Mesendoderm (in vitro differentiated cells): ENCODE measurements around the gene ADIPOR2.
A peak's percentile ranks its signal among the peaks of the same experiment; 100 is the strongest.

Experiments
- DNase-seq: peaks from one replicate; pipeline ENCODE4 v3.0.0; 2013
- H2AK5ac ChIP-seq: 2 replicates; pipeline ENCODE4 v1.6.1; 2013; ENCODE audit warnings: low read length, inconsistent platforms
- H2BK120ac ChIP-seq: 2 replicates; pipeline ENCODE4 v1.6.1; 2013; ENCODE audit warnings: low read depth, mild to moderate bottlenecking, low read length, moderate library complexity, mixed read lengths
- H2BK15ac ChIP-seq: replicated peaks from 2 replicates; pipeline ENCODE4 v1.6.1; 2013; ENCODE audit warnings: low read depth, mild to moderate bottlenecking, moderate library complexity
- H2BK5ac ChIP-seq: 2 replicates; pipeline ENCODE4 v1.6.1; 2013; ENCODE audit warnings: low read length, inconsistent platforms
- H3K18ac ChIP-seq: 2 replicates; pipeline ENCODE4 v1.6.1; 2013; ENCODE audit warnings: mild to moderate bottlenecking, low read length, mixed read lengths
- H3K23ac ChIP-seq: one replicate; pipeline ENCODE4 v1.6.1; 2013; ENCODE audit warnings: low read length
- H3K27ac ChIP-seq: 2 replicates; pipeline ENCODE4 v1.5.1; 2013; ENCODE audit warnings: low read depth, mild to moderate bottlenecking, inconsistent platforms, low read length, moderate library complexity
- H3K27me3 ChIP-seq: 2 replicates; pipeline ENCODE4 v1.6.1; 2013; ENCODE audit warnings: low read length, control low read depth, mild to moderate bottlenecking, inconsistent platforms; ENCODE audit not compliant: insufficient read depth, poor library complexity
- H3K36me3 ChIP-seq: 2 replicates; pipeline ENCODE4 v1.6.1; 2013; ENCODE audit warnings: low read length, inconsistent platforms; ENCODE audit not compliant: control insufficient read depth, insufficient read depth
- H3K4ac ChIP-seq: one replicate; pipeline ENCODE4 v1.6.1; 2013; ENCODE audit warnings: low read depth, mild to moderate bottlenecking, low read length, moderate library complexity
- H3K4me1 ChIP-seq: 2 replicates; pipeline ENCODE4 v1.6.1; 2013; ENCODE audit warnings: low read depth, low read length, inconsistent platforms; ENCODE audit not compliant: control insufficient read depth
- H3K4me2 ChIP-seq: 2 replicates; pipeline ENCODE4 v1.6.1; 2013; ENCODE audit warnings: low read length
- H3K4me3 ChIP-seq: 2 replicates; pipeline ENCODE4 v1.5.1; 2013; ENCODE audit warnings: mild to moderate bottlenecking, low read length
- H3K56ac ChIP-seq: one replicate; pipeline ENCODE4 v1.6.1; 2013; ENCODE audit warnings: low read length
- H3K79me1 ChIP-seq: 2 replicates; pipeline ENCODE4 v1.6.1; 2013; ENCODE audit warnings: low read length, inconsistent platforms
- H3K79me2 ChIP-seq: 2 replicates; pipeline ENCODE4 v1.6.1; 2013; ENCODE audit warnings: mild to moderate bottlenecking, low read length; ENCODE audit not compliant: control insufficient read depth, insufficient read depth
- H3K9ac ChIP-seq: 2 replicates; pipeline ENCODE4 v1.6.1; 2013; ENCODE audit warnings: low read length, inconsistent platforms
- H4K5ac ChIP-seq: one replicate; pipeline ENCODE4 v1.6.1; 2013; ENCODE audit warnings: low read length
- H4K8ac ChIP-seq: one replicate; pipeline ENCODE4 v1.6.1; 2013; ENCODE audit warnings: low read depth, mild to moderate bottlenecking, control low read depth, low read length, moderate library complexity
- WGBS: extraction: QIAGEN DNeasy Blood & Tissue Kit; methylation state at CpG from one replicate; pipeline ENCODE4 v1.1.7; 2013; ENCODE audit warnings: low lambda C conversion rate, missing lambda C conversion rate; ENCODE audit not compliant: insufficient coverage; ENCODE audit errors: extremely low coverage; 5-methylcytosine and 5-hydroxymethylcytosine counted together

The ADIPOR2 gene

DNA sequence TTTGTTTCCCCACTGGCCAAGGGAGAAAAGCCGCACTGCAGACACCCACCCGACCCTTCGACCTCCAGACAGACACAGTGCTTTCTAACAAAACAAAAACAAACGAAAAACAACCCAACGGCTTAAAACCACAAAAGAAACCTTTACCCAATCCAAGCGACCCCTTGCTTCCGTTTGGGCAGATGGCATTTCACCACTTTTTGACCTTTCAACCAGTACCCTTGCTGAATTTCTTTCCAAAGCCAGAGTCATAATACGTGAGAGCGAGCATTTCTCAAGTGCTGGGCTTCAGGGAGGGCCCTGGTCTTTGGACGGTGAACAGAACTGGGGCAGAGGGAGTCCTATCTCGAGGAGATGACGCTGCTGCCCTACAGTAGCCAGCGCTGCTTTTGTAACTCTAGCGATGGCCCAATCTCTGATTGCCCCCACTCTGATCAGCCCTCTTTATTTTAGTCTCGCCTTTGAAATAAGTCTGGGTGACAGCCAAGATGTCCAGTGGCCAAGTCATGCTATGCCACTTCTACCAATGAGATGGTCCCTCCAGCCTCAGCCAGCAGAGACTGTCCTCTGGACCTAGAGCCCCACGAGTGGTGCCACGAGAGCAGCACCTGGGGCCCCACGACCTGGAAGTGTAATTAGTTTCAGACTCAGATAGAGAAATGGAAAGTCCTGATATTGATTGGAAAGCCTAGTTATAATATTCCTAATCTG lies 21.9 kb upstream of the ADIPOR2 start:
- H3K23ac ChIP-seq, result no peak overlapping the region
- no peak overlapping the region for H3K56ac ChIP-seq
- H3K18ac ChIP-seq, result no peak overlapping the region
- H4K8ac ChIP-seq, result no peak overlapping the region
- H4K5ac ChIP-seq, result no peak overlapping the region
- no peak overlapping the region for H2BK5ac ChIP-seq
- H2BK15ac ChIP-seq, result no peak overlapping the region
- H3K27ac ChIP-seq, result no peak overlapping the region
- no peaks in the 10 kb centered on the region for H3K79me1 ChIP-seq
- H3K9ac ChIP-seq, result no peak overlapping the region
- no peak overlapping the region for H2BK120ac ChIP-seq
- no peak overlapping the region for H3K4me2 ChIP-seq
- H3K4me3 ChIP-seq, result no peak overlapping the region
- H3K79me2 ChIP-seq, result no peaks in the 10 kb centered on the region
- no peak for DNase-seq
- H2AK5ac ChIP-seq, result no peak overlapping the region
- H3K36me3 ChIP-seq, result no peaks in the 10 kb centered on the region
- H3K4ac ChIP-seq, result no peak overlapping the region
- H3K4me1 ChIP-seq, result no peaks in the 10 kb centered on the region
- H3K27me3 ChIP-seq, result no peaks in the 10 kb centered on the region
- WGBS, result 100% methylated on average over 2 of the region's 18 CpGs

DNA sequence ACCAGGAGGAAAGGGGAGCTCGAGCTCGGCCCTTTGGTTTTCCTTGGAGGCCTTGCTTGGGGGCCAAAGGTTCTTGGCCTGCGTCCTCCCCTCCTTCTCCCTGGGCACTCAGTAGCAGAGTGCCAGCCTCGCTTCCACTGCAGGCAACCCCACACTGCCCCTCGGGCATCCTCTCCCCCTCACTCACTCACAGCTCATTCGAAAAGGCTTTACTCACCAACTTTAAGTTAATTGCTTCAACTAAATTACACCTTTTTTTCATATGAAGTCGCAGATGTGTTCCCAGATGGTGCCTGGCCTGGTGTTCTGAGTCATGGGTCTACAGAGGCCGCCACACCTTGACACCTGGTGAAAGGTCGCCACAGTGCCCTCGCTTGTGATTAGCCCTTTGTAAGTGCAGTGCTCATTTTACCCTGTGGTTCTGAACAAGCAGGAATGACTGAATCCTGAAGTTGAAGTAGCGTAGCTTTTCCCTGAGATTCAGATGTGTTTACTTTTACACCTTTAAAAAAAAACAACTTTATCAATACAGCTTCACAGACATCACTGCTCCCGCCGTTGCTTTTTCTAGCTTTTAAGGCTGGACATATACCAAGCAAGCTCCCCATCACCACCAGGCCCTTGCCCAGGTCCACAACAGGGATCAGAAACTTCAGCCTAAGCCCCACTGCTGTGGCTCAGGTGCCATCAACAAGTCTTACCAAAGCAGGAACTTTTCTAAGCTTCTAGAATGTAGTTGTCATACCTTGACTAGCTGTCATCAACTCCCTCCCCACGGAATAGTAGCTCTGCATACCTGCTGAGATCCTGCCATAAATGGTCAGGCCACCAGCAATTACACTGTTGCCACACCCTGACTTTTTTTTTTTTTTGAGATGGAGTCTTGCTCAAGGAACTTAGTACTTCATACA lies 20.3 kb upstream of the ADIPOR2 start:
- Histone ChIP-seq H3K56ac (no peak overlapping the region), H3K4me2 (no peak overlapping the region), H3K18ac (no peak overlapping the region), H3K27ac (no peak overlapping the region), H2BK5ac (no peak overlapping the region), H3K4ac (no peak overlapping the region), H2AK5ac (no peak overlapping the region), H3K79me2 (no peaks in the 10 kb centered on the region), H4K8ac (no peak overlapping the region), H3K27me3 (no peaks in the 10 kb centered on the region), H3K4me1 (no peaks in the 10 kb centered on the region), H4K5ac (no peak overlapping the region), H2BK120ac (no peak overlapping the region), H3K4me3 (no peak overlapping the region), H3K9ac (no peak overlapping the region), H3K79me1 (no peaks in the 10 kb centered on the region), H3K23ac (no peak overlapping the region), H2BK15ac (no peak overlapping the region), H3K36me3 (no peaks in the 10 kb centered on the region)
- no CpG with 5 or more reads among the region's 14 CpGs for WGBS
- DNase-seq, result peak; percentile 58

GRCh38 chr12:1676043-1676442 lies 14.8 kb upstream of the ADIPOR2 start:
- Histone ChIP-seq H2BK5ac (no peak overlapping the region), H2BK120ac (no peak overlapping the region), H3K4me2 (no peak overlapping the region), H3K27me3 (no peaks in the 10 kb centered on the region), H3K4ac (no peak overlapping the region), H2AK5ac (no peak overlapping the region), H3K36me3 (no peaks in the 10 kb centered on the region), H3K79me2 (no peaks in the 10 kb centered on the region), H4K5ac (no peak overlapping the region), H4K8ac (no peak overlapping the region), H3K27ac (no peak overlapping the region), H3K4me3 (no peak overlapping the region), H3K4me1 (no peaks in the 10 kb centered on the region), H3K79me1 (no peaks in the 10 kb centered on the region), H3K23ac (no peak overlapping the region), H2BK15ac (no peak overlapping the region), H3K18ac (no peak overlapping the region), H3K9ac (no peak overlapping the region), H3K56ac (no peak overlapping the region)
- no CpG with 5 or more reads among the region's 3 CpGs for WGBS
- DNase-seq, result no peak

DNA sequence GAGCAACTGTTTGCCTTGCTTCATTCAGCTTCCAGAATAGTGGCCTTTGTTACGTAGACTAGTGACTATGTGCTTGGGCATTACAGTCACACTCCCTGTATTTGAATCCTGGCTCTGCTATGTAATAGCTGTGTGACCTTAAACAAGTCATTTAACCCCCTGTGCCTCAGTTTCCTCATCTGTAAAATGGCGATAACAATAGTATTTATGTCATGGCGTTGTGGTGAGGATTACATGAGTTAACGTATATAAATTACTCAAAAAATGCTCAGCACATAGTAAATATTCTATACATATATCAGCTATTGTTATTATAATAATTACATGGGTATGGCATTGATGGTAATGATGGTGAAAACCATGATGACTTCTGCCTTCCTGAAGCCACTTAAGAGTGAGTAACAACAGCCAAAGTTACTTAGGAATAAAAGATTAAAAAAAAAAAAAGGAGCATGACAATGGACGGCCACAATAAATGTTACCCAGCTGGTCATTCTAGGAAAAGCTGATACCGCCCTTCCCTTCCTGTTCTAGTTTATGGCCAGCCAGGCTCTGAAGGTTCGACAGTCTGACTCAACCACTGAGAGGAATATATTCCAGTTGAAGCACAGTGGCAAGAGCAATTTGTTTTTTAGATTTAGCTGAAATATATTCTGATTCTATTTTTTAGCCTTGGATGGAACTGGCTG lies 9.9 kb upstream of the ADIPOR2 start:
- Histone ChIP-seq H3K18ac (no peak overlapping the region), H2BK5ac (no peak overlapping the region), H4K8ac (no peak overlapping the region), H3K9ac (no peak overlapping the region), H4K5ac (no peak overlapping the region), H3K79me2 (no peaks in the 10 kb centered on the region), H2BK15ac (no peak overlapping the region), H3K56ac (no peak overlapping the region), H3K23ac (no peak overlapping the region), H2BK120ac (no peak overlapping the region), H3K79me1 (no peaks in the 10 kb centered on the region), H3K27me3 (no peaks in the 10 kb centered on the region), H3K4ac (no peak overlapping the region), H2AK5ac (no peak overlapping the region), H3K36me3 (no peaks in the 10 kb centered on the region), H3K4me2 (no peak overlapping the region), H3K4me1 (no peaks in the 10 kb centered on the region), H3K27ac (no peak overlapping the region), H3K4me3 (no peak overlapping the region)
- DNase-seq, result no peak
- no CpG with 5 or more reads among the region's 7 CpGs for WGBS

GRCh38 chr12:1681493-1681807 lies 9.4 kb upstream of the ADIPOR2 start:
- Histone ChIP-seq H2BK5ac (no peak overlapping the region), H3K23ac (no peak overlapping the region), H2BK120ac (no peak overlapping the region), H3K4me1 (no peaks in the 10 kb centered on the region), H3K27ac (no peak overlapping the region), H3K27me3 (no peaks in the 10 kb centered on the region), H2AK5ac (no peak overlapping the region), H3K36me3 (no peaks in the 10 kb centered on the region), H3K56ac (no peak overlapping the region), H3K4me2 (no peak overlapping the region), H3K18ac (no peak overlapping the region), H3K4me3 (no peak overlapping the region), H2BK15ac (no peak overlapping the region), H4K8ac (no peak overlapping the region), H3K79me2 (no peaks in the 10 kb centered on the region), H3K4ac (no peak overlapping the region), H3K79me1 (no peaks in the 10 kb centered on the region), H3K9ac (no peak overlapping the region), H4K5ac (no peak overlapping the region)
- DNase-seq, result no peak
- WGBS, result no CpG with 5 or more reads among the region's 2 CpGs
